ENCODE data around the gene TAS1R3.

DNA sequence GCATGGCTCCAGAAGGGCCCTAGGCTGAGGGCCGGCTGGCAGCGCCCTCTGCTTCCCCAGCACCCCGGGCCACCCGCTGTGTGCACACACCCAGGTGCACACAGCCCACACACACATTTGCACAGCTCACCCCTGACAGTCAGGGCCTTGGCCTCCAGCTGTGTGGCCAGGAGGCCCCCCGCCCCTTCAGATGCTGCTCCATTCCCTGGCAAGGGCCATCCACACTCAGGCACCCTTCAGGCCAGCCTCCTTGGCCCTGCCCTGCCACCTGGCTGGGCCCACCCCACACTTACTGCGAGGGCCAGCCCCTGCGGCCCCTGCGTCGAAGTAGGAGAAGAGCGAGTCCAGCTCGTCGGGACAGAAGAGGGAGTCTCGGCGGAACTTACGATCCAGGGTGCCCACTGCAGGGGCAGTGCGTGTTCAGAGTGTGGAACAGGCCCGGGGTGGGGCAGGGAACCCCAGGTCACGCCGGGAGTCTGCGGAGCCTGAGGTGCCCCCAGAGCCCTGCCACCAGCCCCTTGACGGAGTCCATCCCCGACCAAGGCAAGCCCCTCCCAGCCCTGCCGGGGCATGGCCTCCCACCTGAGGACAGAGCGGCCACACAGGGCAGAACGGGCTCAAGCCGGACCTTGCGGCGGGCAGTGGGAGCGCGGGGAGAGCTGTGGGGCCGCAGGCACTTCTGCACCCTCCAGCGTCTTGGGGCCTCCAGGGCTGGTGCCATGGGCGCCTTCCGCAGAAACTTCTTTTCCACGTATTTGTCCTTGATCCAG is 35.7 kb upstream of the TAS1R3 start:
- TF ChIP-seq, protein P1, sequence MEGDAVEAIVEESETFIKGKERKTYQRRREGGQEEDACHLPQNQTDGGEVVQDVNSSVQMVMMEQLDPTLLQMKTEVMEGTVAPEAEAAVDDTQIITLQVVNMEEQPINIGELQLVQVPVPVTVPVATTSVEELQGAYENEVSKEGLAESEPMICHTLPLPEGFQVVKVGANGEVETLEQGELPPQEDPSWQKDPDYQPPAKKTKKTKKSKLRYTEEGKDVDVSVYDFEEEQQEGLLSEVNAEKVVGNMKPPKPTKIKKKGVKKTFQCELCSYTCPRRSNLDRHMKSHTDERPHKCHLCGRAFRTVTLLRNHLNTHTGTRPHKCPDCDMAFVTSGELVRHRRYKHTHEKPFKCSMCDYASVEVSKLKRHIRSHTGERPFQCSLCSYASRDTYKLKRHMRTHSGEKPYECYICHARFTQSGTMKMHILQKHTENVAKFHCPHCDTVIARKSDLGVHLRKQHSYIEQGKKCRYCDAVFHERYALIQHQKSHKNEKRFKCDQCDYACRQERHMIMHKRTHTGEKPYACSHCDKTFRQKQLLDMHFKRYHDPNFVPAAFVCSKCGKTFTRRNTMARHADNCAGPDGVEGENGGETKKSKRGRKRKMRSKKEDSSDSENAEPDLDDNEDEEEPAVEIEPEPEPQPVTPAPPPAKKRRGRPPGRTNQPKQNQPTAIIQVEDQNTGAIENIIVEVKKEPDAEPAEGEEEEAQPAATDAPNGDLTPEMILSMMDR (IDR thresholded peaks at IDR 0.05; ENCODE audit: insufficient read depth, low read length, poor library complexity, severe bottlenecking): no peak
- no peak for TF ChIP-seq EZH2phosphoT487 (conservative IDR thresholded peaks at IDR 0.05; ENCODE audit: low read length)

Measured in SU-DHL-6 (cell line).